K562 (cell line): ENCODE results near the gene NAA38. TPM values are rescaled to one million over a fixed set of nuclear protein-coding genes. Genes with fewer than 3 reads are reported as not detected.
A peak's percentile ranks its signal among the peaks of the same experiment; 100 is the strongest.

Source experiments
- ATAC-seq: fragments of 200-7000 bp; cut with Tn5 transposase; 3 replicates; pipeline ENCODE4 v1.9.1; 2020; ENCODE audit warnings: moderate library complexity
- BruUV-seq: library from RNA; stranded (reverse); fragments of 400-500 nt; replicated peaks from 2 replicates; lab custom pipeline; 2021; lab: Mats Ljungman, UMichigan
- CTCF ChIA-PET: fragments of 300-600 bp; formaldehyde crosslinking; extraction: SDS; loops from one replicate; lab custom pipeline; 2021; ENCODE audit warnings: low intra/inter-chr PET ratio; lab: Yijun Ruan, JAX
- POLR2A ChIA-PET: fragments of 300-600, 350-650 bp; sonication (Branson Sonifier 250); formaldehyde crosslinking; extraction: SDS; loops from one replicate; lab custom pipeline; 2021; ENCODE audit warnings: antibody characterized with exemption, inconsistent platforms; lab: Yijun Ruan, JAX
- DNase-seq, 4 experiments: peaks; one replicate each; pipeline versions ENCODE4 v3.0.0 to v3.0.0-alpha.2; 2011 to 2018; ENCODE audit warnings: low spot score in 3 of 4, mixed read lengths in 3 of 4; ENCODE audit errors: extremely low read depth in 1 of 4
- FAIRE-seq: peaks from 2 replicates; lab custom pipeline; 2011; peaks lifted over from hg19 to GRCh38; lab: Jason Lieb, UNC
- H2AFZ ChIP-seq: 2 replicates; pipeline ENCODE4 v1.6.0; 2011; ENCODE audit warnings: low read depth, low read length, control low read depth, inconsistent platforms
- H3K27ac ChIP-seq: fragments of 200-600 bp; 3 replicates; pipeline ENCODE4 v1.8.0; 2011; ENCODE audit warnings: low read depth, mild to moderate bottlenecking, control low read depth, inconsistent platforms, low read length, moderate library complexity, mixed read lengths; ENCODE audit errors: extremely low read depth
- H3K27me3 ChIP-seq, 2 experiments: fragments of 300-600 bp in 1 of 2; 2 replicates in 1 of 2; 3 replicates in 1 of 2; pipeline versions ENCODE4 v1.6.0 to v1.8.0; 2011; ENCODE audit warnings: inconsistent platforms in 2 of 2, low read length in 2 of 2, mild to moderate bottlenecking in 1 of 2, mixed read lengths in 1 of 2, moderate library complexity in 1 of 2; ENCODE audit not compliant: control insufficient read depth in 2 of 2, insufficient read depth in 2 of 2
- H3K36me3 ChIP-seq: fragments of 300-600 bp; 3 replicates; pipeline ENCODE4 v1.8.0; 2011; ENCODE audit warnings: mild to moderate bottlenecking, low read length, inconsistent platforms; ENCODE audit not compliant: control insufficient read depth, insufficient read depth
- H3K4me1 ChIP-seq, 2 experiments: fragments of 200-600 bp in 1 of 2; replicated peaks in 1 of 2; 2 replicates in 1 of 2; 3 replicates in 1 of 2; pipeline versions ENCODE4 v1.5.1 to v1.8.0; 2011; ENCODE audit warnings: inconsistent platforms in 2 of 2, low read length in 2 of 2, mild to moderate bottlenecking in 1 of 2, mixed read lengths in 1 of 2, moderate library complexity in 1 of 2; ENCODE audit not compliant: control insufficient read depth in 2 of 2, insufficient read depth in 2 of 2
- H3K4me2 ChIP-seq: 2 replicates; pipeline ENCODE4 v1.6.1; 2011; ENCODE audit warnings: low read length, control low read depth, inconsistent platforms, mixed read lengths; ENCODE audit not compliant: insufficient read depth
- H3K4me3 ChIP-seq: fragments of 200-600 bp; sonication (generic), shearing (Covaris generic); 2 replicates; pipeline ENCODE4 v1.5.1; 2016; ENCODE audit warnings: control low read depth, inconsistent platforms
- H3K79me2 ChIP-seq: fragments of 200-600 bp; 3 replicates; pipeline ENCODE4 v1.8.0; 2011; ENCODE audit warnings: low read length, inconsistent platforms; ENCODE audit not compliant: control insufficient read depth, insufficient read depth
- H3K9ac ChIP-seq, 2 experiments: 2 replicates each; pipeline versions ENCODE4 v1.6.0 to v1.6.1; 2011; ENCODE audit warnings: low read depth in 2 of 2, low read length in 2 of 2, control low read depth in 1 of 2, inconsistent platforms in 1 of 2, mild to moderate bottlenecking in 1 of 2, mixed read lengths in 1 of 2; ENCODE audit not compliant: insufficient read depth in 1 of 2
- H3K9me1 ChIP-seq: one replicate; pipeline ENCODE4 v1.6.0; 2011; ENCODE audit warnings: inconsistent platforms, mild to moderate bottlenecking, low read length, moderate library complexity; ENCODE audit not compliant: control insufficient read depth, insufficient read depth
- H3K9me3 ChIP-seq: replicated peaks from 2 replicates; pipeline ENCODE4 v1.5.1; 2011; ENCODE audit warnings: low read depth, low read length, inconsistent platforms; ENCODE audit not compliant: control insufficient read depth, insufficient read depth
- H4K20me1 ChIP-seq: replicated peaks from 2 replicates; pipeline ENCODE4 v1.6.1; 2011; ENCODE audit warnings: low read length, inconsistent platforms, mixed read lengths; ENCODE audit not compliant: control insufficient read depth, insufficient read depth
- AFF1 ChIP-seq, 2 experiments: fragments of 450-650 bp; IDR thresholded peaks; 2 replicates each; pipeline ENCODE4 v1.6.1; 2018; ENCODE audit warnings: mild to moderate bottlenecking in 2 of 2, low read depth in 1 of 2; ENCODE audit not compliant: partially characterized antibody in 2 of 2
- CEBPG ChIP-seq, 3 experiments: fragments of 200-800 bp in 1 of 3; sonication (Bioruptor generic) in 1 of 3; sonication (generic) in 1 of 3; formaldehyde crosslinking in 1 of 3; IDR thresholded peaks in 2 of 3; conservative IDR thresholded peaks in 1 of 3; 2 replicates each; pipeline versions ENCODE4 v1.6.1 to v1.8.0; 2016 to 2022; ENCODE audit warnings: missing compliant biosample characterization in 2 of 3, missing genetic modification characterization in 2 of 3, mild to moderate bottlenecking in 1 of 3, missing genetic modification reagents in 1 of 3
- DIDO1 ChIP-seq: fragments of 450-650 bp; IDR thresholded peaks from 2 replicates; pipeline ENCODE4 v1.6.1; 2016; ENCODE audit warnings: low read depth, missing biosample characterization, missing genetic modification characterization
- FOSL1 ChIP-seq: fragments of 200-800 bp; sonication (Bioruptor generic); conservative IDR thresholded peaks from 2 replicates; pipeline ENCODE4 v1.6.1; 2016; ENCODE audit warnings: missing genetic modification characterization, missing compliant biosample characterization
- GTF2E2 ChIP-seq: fragments of 200-800 bp; sonication (Bioruptor generic); IDR thresholded peaks from 2 replicates; pipeline ENCODE4 v1.6.1; 2016; ENCODE audit warnings: missing genetic modification characterization, missing compliant biosample characterization
- KDM1A ChIP-seq, 2 experiments: fragments of 450-650 bp; IDR thresholded peaks; 2 replicates each; pipeline ENCODE4 v1.6.1; 2016; ENCODE audit warnings: mild to moderate bottlenecking in 2 of 2
- LEF1 ChIP-seq: fragments of 450-650 bp; IDR thresholded peaks from 2 replicates; pipeline ENCODE4 v1.6.1; 2016; ENCODE audit warnings: mild to moderate bottlenecking
- NKRF ChIP-seq: fragments of 450-650 bp; IDR thresholded peaks from 2 replicates; pipeline ENCODE4 v1.6.1; 2016; ENCODE audit warnings: borderline replicate concordance
- RBBP5 ChIP-seq: fragments of 200-600 bp; sonication (generic); IDR thresholded peaks from 2 replicates; pipeline ENCODE4 v1.6.1; 2012; ENCODE audit warnings: borderline replicate concordance, mild to moderate bottlenecking, low read length, control low read depth, inconsistent platforms; ENCODE audit not compliant: insufficient read depth, poor library complexity, severe bottlenecking
- RCOR1 ChIP-seq, 2 experiments: IDR thresholded peaks; 2 replicates each; pipeline ENCODE4 v1.6.1; 2012; ENCODE audit warnings: low read depth in 2 of 2, low read length in 2 of 2, borderline replicate concordance in 1 of 2, improper control_type of control experiment in 1 of 2
- SOX6 ChIP-seq: fragments of 450-650 bp; IDR thresholded peaks from 2 replicates; pipeline ENCODE4 v1.6.1; 2014; ENCODE audit warnings: mild to moderate bottlenecking
- TRIM24 ChIP-seq, 2 experiments: fragments of 450-650 bp; IDR thresholded peaks; 2 replicates each; pipeline ENCODE4 v1.6.1; 2016
- WGBS: fragments of 100-300 bp; shearing (Covaris generic); methylation state at CpG from one replicate; pipeline ENCODE4 v1.1.6; 2016; ENCODE audit warnings: low coverage, mixed read lengths; ENCODE audit not compliant: insufficient coverage; ENCODE audit errors: missing lambda C conversion rate; 5-methylcytosine and 5-hydroxymethylcytosine counted together
- in situ Hi-C: fragments of 300-500 bp; cut with MboI; formaldehyde crosslinking; loops from 4 replicates; pipeline ENCODE4 v1.15.0; 2018; ENCODE audit warnings: inconsistent platforms, mixed read lengths
- intact Hi-C: fragments of 100-400 bp; cut with micrococcal nuclease; formaldehyde crosslinking; loops from 2 replicates; pipeline ENCODE4 v1.14.2; 2022
- polyA plus RNA-seq, 8 experiments: library from polyadenylated mRNA; depleted of rRNA in 4 of 8; stranded (reverse) in 5 of 8; unstranded in 3 of 8; fragments of >200 nt; fragmentation: Nextera tagmentation in 2 of 8; fragmentation: Illumina TruSeq in 1 of 8; extraction: Ambion mirVana in 2 of 8; extraction: Trizol in 1 of 8; gene quantifications; 2 replicates each; pipeline versions ENCODE4 v1.2.1 to v1.2.3, GENCODE V29; 2011 to 2014; ENCODE audit warnings: inconsistent platforms in 1 of 8, missing spikeins in 1 of 8
- total RNA-seq, 7 experiments: library from RNA; depleted of rRNA in 6 of 7; stranded (reverse); fragments of >200 nt in 6 of 7; fragmentation: Illumina TruSeq in 2 of 7; extraction: Trizol in 2 of 7; gene quantifications; 2 replicates each; pipeline versions ENCODE4 v1.2.1 to v1.2.3, GENCODE V29; 2011 to 2021; ENCODE audit warnings: low replicate concordance in 1 of 7

NAA38 gene
- total and polyA plus RNA-seq, 9 of the 15 experiments (the other 6 are each of a cell fraction or from before 2014, with no cell fraction given) = 16.4 to 99.8 (median 57.3) TPM

- DNase-seq (no peak), ATAC-seq (no peak), FAIRE-seq (no peak)
- Histone ChIP-seq H3K9me3 (no peaks in the 10 kb centered on the region), H3K4me3 (peak overlapping the region; percentile 66), H3K36me3 (peaks cover 23% of the 10 kb centered on the region; the same call in 1 of the 3 replicates), H3K9ac (peak overlapping the region; percentile 86 to 97; a peak in 3 of 4 replicates), H3K27me3 (no peaks in the 10 kb centered on the region), H3K4me2 (peak overlapping the region; percentile 92), H3K79me2 (peaks cover 55% of the 10 kb centered on the region), H3K27ac (peak overlapping the region; percentile 97), H2AFZ (peak overlapping the region; percentile 60), H4K20me1 (no peaks in the 10 kb centered on the region; the same call in 1 of the 2 replicates), H3K9me1 (peaks cover 3% of the 10 kb centered on the region), H3K4me1 (peaks cover 24 to 32% of the 10 kb centered on the region in 2 experiments; a peak in 4 of 5 replicates)
- BruUV-seq = no TSS peak
- intact Hi-C loops = loop anchor here (2.0 kb wide), 1 partner anchor 30 kb away; the partner anchor contains the start of gene NAA38
- ChIA-PET CTCF (interaction anchor here (0.6 kb wide), 1 partner anchor 25 kb away, joined by 5 read pairs; no protein-coding TSS in a partner anchor), POLR2A (no interaction called here)
- in situ Hi-C loops = no loop called here
- WGBS = 0% methylated on average over 7 of the region's 8 CpGs
- TF ChIP-seq RBBP5 (no peak), NKRF (no peak), SOX6 (peak; percentile 62; the same call in 1 of the 2 replicates), TRIM24 (IDR thresholded peaks at IDR 0.05) (0 out of 4 replicates have a peak, but pooled peaks of 1 of the 2 experiments have one; percentile 23), KDM1A (IDR thresholded peaks at IDR 0.05) (0 out of 4 replicates have a peak, but pooled peaks of 1 of the 2 experiments have one; percentile 10), FOSL1 (0 out of 2 replicates have a peak, but pooled peaks have one; percentile 22), LEF1 (peak; percentile 50), DIDO1 (tag) (no peak), GTF2E2 (tag) (peak; percentile 58; the same call in 1 of the 2 replicates), CEBPG (CRISPR knock-in tag; IDR thresholded peaks at IDR 0.05) (no peak), CEBPG (tag; conservative IDR thresholded peaks at IDR 0.05 in 1 of 2, IDR thresholded peaks at IDR 0.05 in 1 of 2) (no peak), AFF1 (IDR thresholded peaks at IDR 0.05; ENCODE audit: low read depth in 1 of 2, partially characterized antibody in 2 of 2) (peak in 1 of 2 experiments; percentile 50), RCOR1 (IDR thresholded peaks at IDR 0.05; ENCODE audit: borderline replicate concordance in 1 of 2, low read depth in 2 of 2, low read length in 2 of 2) (no peak)
These were observed 29.7 kb upstream of the NAA38 start for GRCh38 chr17:7887038-7887481.
